Measurements from ENCODE around the gene DPF3. TPM values are rescaled to one million over a fixed set of nuclear protein-coding genes. Genes with fewer than 3 reads are reported as not detected.

Gene DPF3
- total RNA-seq, 6 experiments from 2014 or later, result 1.2 to 5.7 (median 2.9) TPM

DNA sequence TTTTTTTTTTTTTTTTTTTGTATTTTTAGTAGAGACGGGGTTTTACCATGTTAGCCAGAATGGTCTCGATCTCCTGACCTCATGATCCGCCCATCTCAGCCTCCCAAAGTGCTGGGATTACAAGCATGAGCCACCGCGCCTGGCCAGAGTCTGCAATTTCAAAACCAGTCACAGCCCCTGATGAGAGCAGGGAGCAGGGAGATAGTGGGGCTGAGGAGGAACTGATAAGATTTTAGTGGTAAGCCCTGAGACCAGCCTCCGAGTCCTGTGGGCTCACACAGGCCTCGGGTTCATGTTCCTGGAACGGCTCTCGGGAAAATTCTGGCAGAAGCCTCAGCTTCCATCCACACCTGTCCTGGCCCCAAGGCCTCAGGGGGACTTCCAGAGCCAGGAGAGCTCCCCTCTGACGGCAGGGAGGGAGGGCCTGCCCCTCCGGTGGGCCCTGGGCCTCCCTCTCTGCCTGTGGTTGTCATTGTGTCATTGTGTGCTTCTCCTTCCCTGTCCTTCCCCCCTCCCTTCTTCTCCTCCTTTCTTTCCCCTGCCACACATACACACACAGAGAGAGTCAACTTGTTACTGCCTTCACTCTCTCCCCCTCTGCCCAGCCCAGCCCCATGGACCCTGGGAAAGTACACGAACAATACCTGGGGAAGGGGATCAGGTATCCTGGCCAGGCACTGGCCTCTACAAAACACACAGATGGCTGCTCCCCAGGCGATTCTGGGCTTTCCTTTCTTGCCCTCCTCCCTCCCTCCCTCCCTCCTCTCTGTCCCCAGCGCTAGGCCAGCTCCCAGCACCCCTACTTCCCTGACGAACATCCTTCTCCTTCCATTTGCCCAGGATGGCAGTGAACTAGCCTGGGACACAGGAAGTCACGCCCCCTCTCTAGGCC, 294.1 kb downstream of the DPF3 start:
- no peak for TF ChIP-seq POLR2A (IDR thresholded peaks at IDR 0.05)
- TF ChIP-seq, protein P1, sequence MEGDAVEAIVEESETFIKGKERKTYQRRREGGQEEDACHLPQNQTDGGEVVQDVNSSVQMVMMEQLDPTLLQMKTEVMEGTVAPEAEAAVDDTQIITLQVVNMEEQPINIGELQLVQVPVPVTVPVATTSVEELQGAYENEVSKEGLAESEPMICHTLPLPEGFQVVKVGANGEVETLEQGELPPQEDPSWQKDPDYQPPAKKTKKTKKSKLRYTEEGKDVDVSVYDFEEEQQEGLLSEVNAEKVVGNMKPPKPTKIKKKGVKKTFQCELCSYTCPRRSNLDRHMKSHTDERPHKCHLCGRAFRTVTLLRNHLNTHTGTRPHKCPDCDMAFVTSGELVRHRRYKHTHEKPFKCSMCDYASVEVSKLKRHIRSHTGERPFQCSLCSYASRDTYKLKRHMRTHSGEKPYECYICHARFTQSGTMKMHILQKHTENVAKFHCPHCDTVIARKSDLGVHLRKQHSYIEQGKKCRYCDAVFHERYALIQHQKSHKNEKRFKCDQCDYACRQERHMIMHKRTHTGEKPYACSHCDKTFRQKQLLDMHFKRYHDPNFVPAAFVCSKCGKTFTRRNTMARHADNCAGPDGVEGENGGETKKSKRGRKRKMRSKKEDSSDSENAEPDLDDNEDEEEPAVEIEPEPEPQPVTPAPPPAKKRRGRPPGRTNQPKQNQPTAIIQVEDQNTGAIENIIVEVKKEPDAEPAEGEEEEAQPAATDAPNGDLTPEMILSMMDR (IDR thresholded peaks at IDR 0.05), result no peak
- intact Hi-C loops (cut with DNase I), result no loop called here
- H3K27me3 ChIP-seq, result no peaks in the 10 kb centered on the region
- H3K4me1 ChIP-seq, result no peaks in the 10 kb centered on the region
- H3K27ac ChIP-seq, result no peak overlapping the region
- no peak overlapping the region for H3K4me3 ChIP-seq
- DNase-seq (no peak), ATAC-seq (no peak)
- H3K36me3 ChIP-seq, result no peaks in the 10 kb centered on the region
- 78% methylated on average over 10 of the region's 16 CpGs for WGBS (ENCODE audit: insufficient coverage, low coverage, low lambda C conversion rate, missing lambda C conversion rate)
- no peaks in the 10 kb centered on the region for H3K9me3 ChIP-seq

DNA sequence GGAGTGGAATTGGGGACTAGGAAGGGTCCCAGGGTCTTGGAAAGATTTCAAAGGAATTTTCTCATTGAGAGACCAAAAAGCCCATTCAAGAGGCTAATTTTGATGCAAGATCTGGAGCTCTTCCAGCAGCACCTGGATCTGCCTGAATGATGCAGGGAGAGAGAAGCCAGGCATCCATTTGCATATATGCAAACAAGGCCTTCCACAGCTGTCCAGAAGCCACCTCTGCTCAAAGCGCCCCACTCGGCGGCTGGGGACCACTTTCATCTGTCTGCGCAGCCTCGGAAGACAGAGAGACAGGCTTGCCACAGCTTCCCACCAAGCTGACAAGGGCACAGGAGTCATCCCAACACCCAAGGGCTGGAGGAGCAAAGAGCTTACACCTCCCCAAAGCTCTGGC, 295.6 kb downstream of the DPF3 start:
- ATAC-seq, result no peak
- no CpG with 5 or more reads among the region's 5 CpGs for WGBS (ENCODE audit: insufficient coverage, low coverage, low lambda C conversion rate, missing lambda C conversion rate)
- DNase-seq, result no peak

DNA sequence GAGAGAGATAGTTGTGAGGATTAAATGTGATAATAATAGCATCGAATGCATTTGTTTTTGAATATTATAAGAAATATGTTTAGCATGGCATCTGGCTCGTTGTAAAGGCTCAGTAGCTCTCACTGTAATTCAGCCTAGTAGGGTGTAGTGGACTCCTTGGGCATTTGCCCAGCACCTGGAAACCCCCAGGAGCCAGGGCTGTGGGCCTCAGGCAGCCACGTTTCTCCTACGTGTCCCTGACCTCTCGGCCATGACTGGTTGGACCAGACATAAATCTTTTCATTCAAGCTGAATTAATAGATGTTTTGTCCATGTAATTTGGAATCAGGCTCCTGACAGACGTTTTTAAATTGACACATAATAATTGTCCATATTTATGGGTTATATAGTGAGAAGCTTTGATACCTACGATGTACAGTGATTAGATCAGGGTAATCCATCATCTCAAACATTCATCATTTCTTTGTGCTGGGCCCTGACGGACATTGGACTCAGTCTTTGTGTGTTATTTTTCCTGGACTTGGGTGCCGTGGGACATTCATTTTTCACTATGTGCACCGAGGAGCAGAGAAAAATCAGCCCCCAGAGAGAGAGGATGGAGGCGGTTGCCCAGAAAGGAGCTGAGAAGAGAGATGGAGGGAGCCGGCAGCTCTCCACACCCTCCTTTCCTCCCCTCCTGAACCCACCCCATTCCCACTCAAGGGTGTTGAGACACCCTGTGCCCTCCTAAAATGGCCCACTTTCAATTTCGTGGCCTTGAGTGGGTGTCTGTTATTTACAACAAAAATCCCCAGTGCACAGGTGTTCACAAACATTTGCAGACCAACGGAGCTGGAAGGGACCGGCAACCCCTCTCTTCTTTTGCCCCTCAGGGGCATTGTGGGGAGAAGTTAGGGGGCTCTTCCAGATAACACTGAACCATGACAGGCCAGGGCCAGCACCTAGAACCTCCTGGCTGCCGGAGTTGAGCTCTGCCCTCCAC, 296.4 kb downstream of the DPF3 start:
- no peaks in the 10 kb centered on the region for H3K9me3 ChIP-seq
- no peaks in the 10 kb centered on the region for H3K4me1 ChIP-seq
- WGBS (ENCODE audit: insufficient coverage, low coverage, low lambda C conversion rate, missing lambda C conversion rate), result 57% methylated on average over 11 of the region's 16 CpGs
- no peaks in the 10 kb centered on the region for H3K27me3 ChIP-seq
- intact Hi-C loops (cut with DNase I), result no loop called here
- H3K4me3 ChIP-seq, result no peak overlapping the region
- no peaks in the 10 kb centered on the region for H3K36me3 ChIP-seq
- TF ChIP-seq POLR2A (IDR thresholded peaks at IDR 0.05), result no peak
- TF ChIP-seq, protein P1 (IDR thresholded peaks at IDR 0.05), result no peak
- ATAC-seq (no peak), DNase-seq (no peak)
- H3K27ac ChIP-seq, result no peak overlapping the region

More for the DNA sequence above, 295.6 kb downstream of the DPF3 start:
- no peak overlapping the region for H3K27ac ChIP-seq
- intact Hi-C loops (cut with DNase I), result no loop called here
- no peaks in the 10 kb centered on the region for H3K9me3 ChIP-seq
- no peak overlapping the region for H3K4me3 ChIP-seq
- TF ChIP-seq, protein P1 (IDR thresholded peaks at IDR 0.05), result no peak
- no peak for TF ChIP-seq POLR2A (IDR thresholded peaks at IDR 0.05)
- no peaks in the 10 kb centered on the region for H3K27me3 ChIP-seq
- H3K36me3 ChIP-seq, result no peaks in the 10 kb centered on the region
- H3K4me1 ChIP-seq, result no peaks in the 10 kb centered on the region

DNA sequence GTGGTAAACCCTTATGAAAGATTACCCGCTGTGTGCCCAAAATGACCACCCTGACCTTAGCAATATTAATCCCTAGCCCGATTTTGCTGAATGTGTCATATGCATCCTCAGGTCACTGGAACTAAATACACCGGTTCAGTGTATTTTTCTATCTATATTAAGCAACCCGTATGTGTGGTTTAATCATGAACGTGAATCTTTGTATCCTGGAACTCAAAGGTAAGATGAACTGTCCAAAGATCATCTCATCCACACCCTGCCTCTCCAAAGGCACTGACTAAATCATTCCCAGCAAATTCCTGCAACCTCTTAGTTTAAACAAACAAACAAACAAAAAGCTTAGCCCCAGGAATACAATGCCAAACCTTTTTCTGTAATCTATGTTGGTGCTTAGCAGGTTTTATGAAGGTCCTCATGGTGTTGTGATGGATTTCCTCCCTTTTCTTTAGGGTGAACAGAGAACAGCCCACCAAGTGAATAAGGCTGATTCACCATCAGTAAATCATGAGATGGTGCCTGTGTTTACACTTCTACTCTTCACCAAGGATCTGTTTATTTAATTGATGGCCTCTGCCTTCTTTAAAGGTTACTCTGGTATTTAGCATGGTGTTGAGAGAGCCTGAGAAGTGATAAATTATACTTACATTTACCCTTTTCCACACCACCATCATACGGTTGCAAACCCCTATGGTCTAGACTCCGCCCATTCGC, 298.6 kb downstream of the DPF3 start:
- no peaks in the 10 kb centered on the region for H3K36me3 ChIP-seq
- 52% methylated on average over 8 of the region's 8 CpGs for WGBS (ENCODE audit: insufficient coverage, low coverage, low lambda C conversion rate, missing lambda C conversion rate)
- peak; percentile 52 to 86 (median 68) for ATAC-seq
- H3K4me1 ChIP-seq, result no peaks in the 10 kb centered on the region
- TF ChIP-seq POLR2A (IDR thresholded peaks at IDR 0.05), result no peak
- TF ChIP-seq, protein P1 (IDR thresholded peaks at IDR 0.05), result no peak
- no peak for DNase-seq
- H3K27me3 ChIP-seq, result no peaks in the 10 kb centered on the region
- H3K27ac ChIP-seq, result no peak overlapping the region
- intact Hi-C loops (cut with DNase I), result no loop called here
- no peaks in the 10 kb centered on the region for H3K9me3 ChIP-seq
- H3K4me3 ChIP-seq, result no peak overlapping the region

Data from right lobe of liver (tissue), 6 donors.